AG04449 (cell line): ENCODE data around the gene TWNK.

Experiments
- CTCF ChIA-PET: fragments of 350-600 bp; formaldehyde crosslinking; extraction: SDS; loops from one replicate; lab custom pipeline; 2021; ENCODE audit warnings: antibody characterized with exemption; lab: Yijun Ruan, JAX
- POLR2A ChIA-PET: fragments of 400-600, 350-600 bp; formaldehyde crosslinking; extraction: SDS; loops from one replicate; lab custom pipeline; 2020; ENCODE audit warnings: antibody characterized with exemption, inconsistent platforms; lab: Yijun Ruan, JAX
- DNase-seq: peaks from one replicate; pipeline ENCODE4 v3.0.0-alpha.2; 2010; ENCODE audit warnings: low read depth, low spot score
- H3K4me3 ChIP-seq: 2 replicates; pipeline ENCODE4 v1.5.1; 2011; ENCODE audit warnings: low read depth, mild to moderate bottlenecking, control low read depth, low read length
- TF ChIP-seq, protein P1 (sequence below): IDR thresholded peaks from one replicate; pipeline ENCODE4 v1.5.1; 2011; ENCODE audit warnings: mild to moderate bottlenecking, moderate library complexity, low read length, control low read depth, inconsistent platforms; ENCODE audit not compliant: insufficient read depth; ENCODE audit errors: missing control alignments

TWNK gene

DNA sequence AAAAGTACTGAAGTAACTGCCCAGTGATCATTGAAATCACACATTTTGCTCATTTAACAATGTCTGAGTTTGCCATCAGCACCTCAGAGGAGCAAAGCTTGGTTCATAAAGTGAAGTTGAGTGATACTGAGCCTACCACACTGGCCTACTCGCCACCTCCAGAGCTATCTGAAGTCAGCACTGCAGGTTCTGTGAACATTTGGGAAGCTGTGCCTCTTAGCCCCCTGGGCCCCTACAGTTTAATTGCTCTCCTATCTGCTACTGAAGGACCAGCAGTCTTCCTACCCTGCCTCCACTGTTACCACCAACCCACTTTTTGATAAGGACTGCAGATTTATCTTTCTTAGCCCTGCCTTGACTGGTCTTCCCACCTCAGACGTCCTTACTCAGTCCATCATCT is 20.0 kb upstream of the TWNK start:
- no peak for DNase-seq
- TF ChIP-seq, protein P1, sequence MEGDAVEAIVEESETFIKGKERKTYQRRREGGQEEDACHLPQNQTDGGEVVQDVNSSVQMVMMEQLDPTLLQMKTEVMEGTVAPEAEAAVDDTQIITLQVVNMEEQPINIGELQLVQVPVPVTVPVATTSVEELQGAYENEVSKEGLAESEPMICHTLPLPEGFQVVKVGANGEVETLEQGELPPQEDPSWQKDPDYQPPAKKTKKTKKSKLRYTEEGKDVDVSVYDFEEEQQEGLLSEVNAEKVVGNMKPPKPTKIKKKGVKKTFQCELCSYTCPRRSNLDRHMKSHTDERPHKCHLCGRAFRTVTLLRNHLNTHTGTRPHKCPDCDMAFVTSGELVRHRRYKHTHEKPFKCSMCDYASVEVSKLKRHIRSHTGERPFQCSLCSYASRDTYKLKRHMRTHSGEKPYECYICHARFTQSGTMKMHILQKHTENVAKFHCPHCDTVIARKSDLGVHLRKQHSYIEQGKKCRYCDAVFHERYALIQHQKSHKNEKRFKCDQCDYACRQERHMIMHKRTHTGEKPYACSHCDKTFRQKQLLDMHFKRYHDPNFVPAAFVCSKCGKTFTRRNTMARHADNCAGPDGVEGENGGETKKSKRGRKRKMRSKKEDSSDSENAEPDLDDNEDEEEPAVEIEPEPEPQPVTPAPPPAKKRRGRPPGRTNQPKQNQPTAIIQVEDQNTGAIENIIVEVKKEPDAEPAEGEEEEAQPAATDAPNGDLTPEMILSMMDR: no peak
- POLR2A ChIA-PET: no interaction called here
- CTCF ChIA-PET: interaction anchor here (0.7 to 4.7 kb wide), 11 partner anchors 10 to 58 kb away, joined by 3 to 49 read pairs (median 4); partner anchors contain the start of genes MRPL43 and TWNK
- H3K4me3 ChIP-seq: no peak overlapping the region

DNA sequence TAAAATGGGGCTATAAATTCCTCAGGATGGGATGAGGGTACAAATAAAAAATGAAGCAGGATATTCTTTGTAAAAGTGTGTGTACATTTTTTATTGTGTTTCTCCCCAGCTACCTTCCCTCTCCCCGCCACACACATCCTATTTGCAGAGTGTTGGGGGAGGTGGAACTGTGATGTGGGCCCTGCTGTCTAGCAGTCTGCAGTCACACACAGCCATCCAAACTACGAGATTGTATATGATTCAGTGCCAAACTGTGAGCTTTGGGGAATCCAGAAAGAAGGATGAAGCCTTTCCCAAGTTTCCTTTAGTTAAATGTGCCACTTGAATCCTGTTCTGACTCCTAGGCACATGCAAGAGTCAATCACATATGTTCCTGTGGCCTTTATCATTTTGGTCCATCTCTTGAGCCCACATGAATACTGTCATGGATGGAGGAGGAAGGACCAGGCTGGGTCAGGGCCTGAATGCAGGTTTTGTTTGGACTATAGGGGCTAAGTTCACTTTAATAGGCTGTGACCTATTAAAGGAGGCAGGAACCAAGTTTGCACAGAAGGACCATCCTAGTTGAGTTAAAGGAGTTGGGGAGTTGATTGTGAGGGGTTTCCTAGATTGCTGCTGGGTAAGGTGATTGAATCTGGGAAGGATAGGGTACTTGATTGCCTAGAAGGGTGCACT is 19.1 kb upstream of the TWNK start:
- ChIA-PET CTCF (interaction anchor here (0.8 to 4.7 kb wide), 16 partner anchors 8 to 431 kb away, joined by 3 to 49 read pairs (median 4); partner anchors contain the start of genes MRPL43 and TWNK), POLR2A (no interaction called here)
- DNase-seq: no peak
- H3K4me3 ChIP-seq: no peak overlapping the region; the same call in 1 of the 2 replicates
- TF ChIP-seq, protein P1: no peak

DNA sequence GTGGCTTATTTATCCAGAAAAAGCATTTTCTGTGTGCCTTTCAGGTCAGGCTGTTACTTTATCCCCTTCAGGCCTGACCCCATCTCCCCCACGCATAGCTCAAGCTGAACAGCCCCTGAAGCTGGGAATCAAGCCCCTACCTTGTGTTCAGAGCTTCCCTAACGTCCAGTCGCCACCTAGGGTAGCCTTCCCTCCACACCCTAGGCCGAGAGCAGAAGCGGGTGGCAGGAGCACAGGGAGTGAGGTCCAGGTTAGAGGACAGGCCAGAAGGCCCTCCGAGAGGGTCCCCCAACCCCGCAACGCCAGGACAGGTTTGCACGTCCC is 18.5 kb upstream of the TWNK start:
- H3K4me3 ChIP-seq: peak overlapping the region; percentile 67
- no peak for DNase-seq
- CTCF ChIA-PET: interaction anchor here (0.8 to 4.7 kb wide), 13 partner anchors 8 to 431 kb away, joined by 3 to 49 read pairs (median 4); partner anchors contain the start of genes MRPL43 and TWNK
- POLR2A ChIA-PET: no interaction called here
- TF ChIP-seq, protein P1: no peak

DNA sequence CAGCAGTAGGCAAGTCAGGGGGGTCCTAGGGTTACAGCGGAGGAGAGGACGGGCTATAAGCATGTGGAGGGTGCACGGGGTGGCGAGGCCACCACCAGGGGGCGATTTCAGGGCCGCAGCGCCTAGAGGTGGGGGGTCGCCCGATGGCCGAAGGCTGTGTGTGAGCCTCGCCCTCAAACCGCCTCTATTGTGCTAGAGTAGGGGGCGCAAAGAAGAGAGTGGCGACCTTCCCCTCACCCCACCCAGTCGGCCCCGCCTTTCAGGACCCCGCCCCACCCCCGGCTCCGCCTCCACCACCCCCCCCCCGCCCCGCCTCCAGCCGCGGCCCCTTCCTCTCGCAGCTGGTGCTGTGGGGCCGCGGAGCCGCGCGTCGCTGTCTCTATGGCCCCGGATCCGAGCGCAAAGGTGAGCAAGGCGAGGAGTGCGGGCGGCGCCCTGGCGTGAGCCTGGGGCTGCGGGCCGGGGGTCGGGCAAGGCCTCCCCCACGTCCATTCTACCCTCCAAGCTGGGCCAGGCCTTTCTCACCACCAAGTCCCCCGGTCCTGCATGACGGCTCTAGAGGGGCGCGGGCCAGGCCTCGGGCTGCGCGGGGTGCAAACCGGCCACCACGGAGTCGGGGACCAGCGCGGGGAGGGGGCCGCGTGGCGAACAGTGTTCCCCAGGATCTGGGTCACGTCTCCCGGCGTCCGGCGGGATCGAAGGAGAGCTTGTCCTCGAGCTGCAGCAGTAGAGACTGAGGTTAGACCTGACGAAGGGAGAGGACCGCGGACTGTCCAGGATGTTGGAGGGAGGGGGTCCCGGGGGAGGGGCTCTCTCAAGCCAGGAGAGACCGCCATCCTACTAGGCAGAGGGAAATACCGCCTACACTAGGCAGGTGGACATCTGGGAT is 17.9 kb upstream of the TWNK start, which contains the start of gene SEMA4G:
SEMA4G (plus strand) TSS at position 318 of the 889 bp plus-strand sequence. CDS start 3,409 bp downstream, outside the sequence.
- TF ChIP-seq, protein P1: peak; percentile 92
- POLR2A ChIA-PET: no interaction called here
- no peak for DNase-seq

DNA sequence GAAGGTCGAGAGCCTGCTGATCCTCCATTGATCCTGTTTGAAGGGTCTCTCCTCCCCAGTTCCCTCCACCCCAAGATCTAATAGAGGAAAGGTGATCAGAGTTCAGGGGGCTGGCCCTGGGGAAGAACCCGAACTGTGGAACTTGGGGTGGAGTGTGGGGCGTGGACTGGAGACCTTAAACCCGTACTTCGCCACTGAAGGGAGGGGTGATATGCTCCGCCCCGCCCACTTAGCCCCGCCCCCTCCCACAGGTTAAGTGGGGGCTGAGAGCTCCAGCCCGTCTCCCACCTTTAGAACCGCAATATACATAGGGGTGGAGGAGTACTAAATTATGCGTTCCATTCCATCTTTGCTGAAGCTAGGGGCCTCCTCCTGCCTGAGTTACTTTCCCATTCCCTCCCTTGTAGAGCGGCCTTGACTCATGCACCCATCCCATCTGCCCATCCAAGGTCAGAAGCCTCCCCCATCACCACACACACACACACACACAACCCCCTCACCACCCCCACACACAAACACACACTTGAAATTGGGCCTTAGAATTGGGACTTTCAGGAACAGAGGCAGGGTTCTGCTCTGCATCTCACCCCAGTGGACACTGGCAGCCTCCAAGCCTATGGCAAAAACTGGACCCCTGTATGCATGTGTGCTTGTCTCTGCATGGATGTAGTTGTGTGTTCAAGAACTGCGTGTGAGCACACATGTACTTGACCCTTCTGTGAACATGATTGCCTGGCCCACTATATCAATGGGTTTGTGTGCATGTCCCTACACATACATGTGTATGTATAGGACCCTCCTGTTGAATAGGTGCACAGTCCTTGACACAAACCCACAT is 17.0 kb upstream of the TWNK start:
- CTCF ChIA-PET: interaction anchor here (0.6 to 4.7 kb wide), 5 partner anchors 14 to 46 kb away, joined by 3 to 49 read pairs (median 4); no protein-coding TSS in a partner anchor
- DNase-seq: no peak
- TF ChIP-seq, protein P1: no peak
- POLR2A ChIA-PET: no interaction called here
- peak overlapping the region; percentile 67 for H3K4me3 ChIP-seq

More for the DNA sequence above, 17.9 kb upstream of the TWNK start, which contains the start of gene SEMA4G:
- peak within 1 kb of the TSS; percentile 67 for H3K4me3 ChIP-seq
- CTCF ChIA-PET: interaction anchor here (0.6 to 4.7 kb wide), 15 partner anchors 8 to 432 kb away, joined by 3 to 49 read pairs (median 4); partner anchors contain the start of genes MRPL43 and TWNK
